Spleen (tissue), 11 donors: ENCODE measurements around the gene TEX22. TPM values are rescaled to one million over a fixed set of nuclear protein-coding genes. Genes with fewer than 3 reads are reported as not detected.
A peak's percentile ranks its signal among the peaks of the same experiment; 100 is the strongest.

Experiments
- DNase-seq: peaks from one replicate; pipeline ENCODE4 v3.0.0-alpha.2; 2020
- H3K27ac ChIP-seq, 8 donors: fragments of 200-600 bp; sonication (generic) in 7 of 8; 1 replicate in 4 of 8; 2 replicates in 4 of 8; pipeline versions ENCODE4 v1.5.0 to v1.8.0; 2016 to 2021; ENCODE audit warnings: inconsistent platforms in 4 of 8, mild to moderate bottlenecking in 4 of 8, moderate library complexity in 1 of 8
- H3K27me3 ChIP-seq, 7 donors: fragments of 200-600 bp; sonication (generic) in 6 of 7; replicated peaks in 1 of 7; 1 replicate in 4 of 7; 2 replicates in 3 of 7; pipeline versions ENCODE4 v1.5.0 to v1.8.0; 2016 to 2021; ENCODE audit warnings: inconsistent platforms in 3 of 7, mild to moderate bottlenecking in 1 of 7
- H3K36me3 ChIP-seq, 6 donors: fragments of 200-600 bp; sonication (generic) in 5 of 6; 1 replicate in 4 of 6; 2 replicates in 2 of 6; pipeline versions ENCODE4 v1.5.0 to v1.8.0; 2016 to 2021; ENCODE audit warnings: inconsistent platforms in 2 of 6
- H3K4me1 ChIP-seq, 6 donors: fragments of 200-600 bp; sonication (generic) in 5 of 6; 1 replicate in 3 of 6; 2 replicates in 3 of 6; pipeline versions ENCODE4 v1.5.0 to v1.8.0; 2016 to 2021; ENCODE audit warnings: inconsistent platforms in 3 of 6
- H3K4me3 ChIP-seq, 8 donors: fragments of 200-600 bp; sonication (generic) in 7 of 8; 1 replicate in 4 of 8; 2 replicates in 4 of 8; pipeline versions ENCODE4 v1.5.0 to v1.8.0; 2016 to 2021; ENCODE audit warnings: inconsistent platforms in 4 of 8, mild to moderate bottlenecking in 4 of 8, moderate library complexity in 2 of 8
- H3K9me3 ChIP-seq, 8 donors: fragments of 200-600 bp; sonication (generic) in 7 of 8; 1 replicate in 4 of 8; 2 replicates in 4 of 8; pipeline versions ENCODE4 v1.5.0 to v1.8.0; 2016 to 2021; ENCODE audit warnings: inconsistent platforms in 4 of 8
- POLR2A ChIP-seq, 3 donors: fragments of 450-650 bp; IDR thresholded peaks; one replicate each; pipeline ENCODE4 v1.5.1; 2017; ENCODE audit warnings: antibody characterized with exemption in 3 of 3, mild to moderate bottlenecking in 1 of 3
- POLR2AphosphoS5 ChIP-seq, 3 donors: sonication (generic); formaldehyde crosslinking; IDR thresholded peaks; one replicate each; pipeline ENCODE4 v1.5.1; 2017; ENCODE audit warnings: antibody characterized with exemption in 3 of 3
- WGBS, 5 donors: extraction: QIAGEN DNeasy Blood & Tissue Kit in 3 of 5; methylation state at CpG; one replicate each; pipeline versions ENCODE4 v1.1.5 to v1.1.7; 2013 to 2018; 5-methylcytosine and 5-hydroxymethylcytosine counted together
- intact Hi-C: fragments of 100-400 bp; cut with DNase I; formaldehyde crosslinking; loops from one replicate; pipeline ENCODE4 v1.15.0; 2023; ENCODE audit warnings: low total_unique reads
- polyA plus RNA-seq, 3 donors: library from polyadenylated mRNA; stranded (reverse); fragments of 200-250 nt; gene quantifications; one replicate each; pipeline ENCODE4 v1.2.1, GENCODE V29; 2013
- total RNA-seq, 7 donors: library from RNA; depleted of rRNA in 3 of 7; stranded (reverse); fragments of >200 nt in 3 of 7; fragmentation: NEBNext Ultra II Directional in 4 of 7; extraction: Animal tissue kit (Norgen Biotek cat#: 25700) in 4 of 7; gene quantifications; one replicate each; pipeline versions ENCODE4 v1.1.0 to v1.2.1, GENCODE V29; 2016 to 2021
- TF ChIP-seq, protein P1 (sequence below), 11 experiments: fragments of 200-600 bp in 7 of 11; fragments of 450-650 bp in 4 of 11; sonication (generic) in 4 of 11; IDR thresholded peaks in 8 of 11; conservative IDR thresholded peaks in 3 of 11; 1 replicate in 7 of 11; 2 replicates in 4 of 11; pipeline versions ENCODE4 v1.4.0 to v1.8.0; 2016 to 2021; ENCODE audit warnings: antibody characterized with exemption in 11 of 11, inconsistent platforms in 4 of 11, mild to moderate bottlenecking in 1 of 11
- donor health status: healthy with polysubstance abuse.
- donor health status: DM: no; HTN: no; CAD: no; lungs with moderate emphysema.
- donor health status: DM: no; HTN: no; CAD: no.
- donor health status: Bipolar disorder and iron deficiency.
- donor health status: healthy.
- donor health status: DM: no; HTN: no; CAD: no.
- donor health status: DM: yes; HTN: yes; CAD: no.

The TEX22 gene
- total and polyA plus RNA-seq, 10 donors = 0.33 to 5.3 (median 1.0) TPM

DNA sequence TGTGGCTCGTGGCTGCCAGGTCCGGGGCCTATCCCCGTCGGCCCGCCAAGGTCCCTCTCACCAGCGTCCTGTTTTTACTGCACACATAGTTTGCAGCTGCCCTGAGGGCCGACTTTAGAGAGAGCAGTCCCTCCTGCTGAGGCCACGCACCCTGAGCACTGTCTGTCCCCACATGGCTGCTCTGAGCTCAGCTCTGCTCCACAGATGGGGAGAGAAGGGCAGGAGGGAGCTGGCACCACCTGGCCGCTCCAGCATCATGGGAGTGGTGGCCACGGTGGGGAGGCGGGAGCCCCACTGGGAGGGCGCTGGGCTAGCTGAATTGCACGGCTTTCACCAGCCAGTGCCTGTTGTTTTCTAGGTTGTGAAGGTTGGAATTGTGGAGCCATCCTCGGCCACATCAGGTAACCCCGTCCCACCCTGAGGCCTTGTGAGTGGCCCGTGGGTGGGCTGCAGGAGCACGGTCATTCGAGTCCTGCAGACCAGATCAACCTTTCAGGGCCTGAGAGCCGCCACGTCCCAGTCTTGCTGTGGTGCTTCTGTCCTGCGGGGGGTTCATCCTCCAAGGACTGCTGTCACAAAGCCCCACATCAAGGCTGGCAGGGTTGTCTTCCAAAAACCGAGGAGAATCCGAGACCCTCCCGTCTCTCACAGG is 7.4 kb upstream of the TEX22 start:
- Histone ChIP-seq H3K9me3 (no peaks in the 10 kb centered on the region), H3K36me3 (peaks cover 0 to 59% (median 18%) of the 10 kb centered on the region in 6 donors), H3K4me3 (no peak overlapping the region), H3K27ac (peak overlapping the region in 5 of 8 donors; percentile 62 to 80 (median 77)), H3K27me3 (no peaks in the 10 kb centered on the region), H3K4me1 (peaks cover 0 to 64% (median 27%) of the 10 kb centered on the region in 6 donors)
- WGBS, 5 donors = 86 to 98% (median 94%) methylated on average over 16 to 24 of the region's 24 CpGs
- no peak for DNase-seq
- intact Hi-C loops = no loop called here
- TF ChIP-seq, protein P1, sequence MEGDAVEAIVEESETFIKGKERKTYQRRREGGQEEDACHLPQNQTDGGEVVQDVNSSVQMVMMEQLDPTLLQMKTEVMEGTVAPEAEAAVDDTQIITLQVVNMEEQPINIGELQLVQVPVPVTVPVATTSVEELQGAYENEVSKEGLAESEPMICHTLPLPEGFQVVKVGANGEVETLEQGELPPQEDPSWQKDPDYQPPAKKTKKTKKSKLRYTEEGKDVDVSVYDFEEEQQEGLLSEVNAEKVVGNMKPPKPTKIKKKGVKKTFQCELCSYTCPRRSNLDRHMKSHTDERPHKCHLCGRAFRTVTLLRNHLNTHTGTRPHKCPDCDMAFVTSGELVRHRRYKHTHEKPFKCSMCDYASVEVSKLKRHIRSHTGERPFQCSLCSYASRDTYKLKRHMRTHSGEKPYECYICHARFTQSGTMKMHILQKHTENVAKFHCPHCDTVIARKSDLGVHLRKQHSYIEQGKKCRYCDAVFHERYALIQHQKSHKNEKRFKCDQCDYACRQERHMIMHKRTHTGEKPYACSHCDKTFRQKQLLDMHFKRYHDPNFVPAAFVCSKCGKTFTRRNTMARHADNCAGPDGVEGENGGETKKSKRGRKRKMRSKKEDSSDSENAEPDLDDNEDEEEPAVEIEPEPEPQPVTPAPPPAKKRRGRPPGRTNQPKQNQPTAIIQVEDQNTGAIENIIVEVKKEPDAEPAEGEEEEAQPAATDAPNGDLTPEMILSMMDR (IDR thresholded peaks at IDR 0.05 in 8 of 11, conservative IDR thresholded peaks at IDR 0.05 in 3 of 11) = no peak
- TF ChIP-seq POLR2A (IDR thresholded peaks at IDR 0.05) = no peak
- no peak for TF ChIP-seq POLR2AphosphoS5 (IDR thresholded peaks at IDR 0.05)

DNA sequence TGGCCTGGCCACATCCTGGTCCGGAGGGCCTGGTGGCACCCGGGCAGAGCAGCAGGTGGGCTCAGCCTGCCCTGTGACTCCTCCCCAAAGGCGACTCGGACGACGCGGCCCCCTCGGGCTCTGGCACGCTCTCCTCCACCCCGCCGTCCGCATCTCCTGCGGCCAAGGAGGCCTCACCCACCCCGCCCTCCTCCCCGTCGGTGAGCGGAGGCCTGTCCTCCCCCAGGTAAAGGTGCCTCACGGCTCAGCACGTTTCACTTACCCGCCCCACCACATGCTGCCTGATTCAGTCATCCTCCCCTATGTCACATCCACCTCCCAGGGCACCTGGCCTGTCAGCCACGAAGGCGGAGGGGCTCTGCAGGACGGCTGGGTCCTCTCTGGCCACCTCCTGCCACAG is 6.8 kb upstream of the TEX22 start:
- no peak overlapping the region for H3K27ac ChIP-seq
- WGBS, 5 donors = 88 to 96% (median 94%) methylated on average over 10 to 23 of the region's 23 CpGs
- peaks cover 0 to 54% (median 15%) of the 10 kb centered on the region in 6 donors for H3K36me3 ChIP-seq
- intact Hi-C loops = no loop called here
- H3K27me3 ChIP-seq = no peaks in the 10 kb centered on the region
- H3K4me3 ChIP-seq = no peak overlapping the region
- no peak for DNase-seq
- no peaks in the 10 kb centered on the region for H3K9me3 ChIP-seq
- peak in 1 of 3 donors; percentile 7 for TF ChIP-seq POLR2AphosphoS5 (IDR thresholded peaks at IDR 0.05)
- TF ChIP-seq, protein P1 (IDR thresholded peaks at IDR 0.05 in 8 of 11, conservative IDR thresholded peaks at IDR 0.05 in 3 of 11) = no peak
- no peak for TF ChIP-seq POLR2A (IDR thresholded peaks at IDR 0.05)
- peaks cover 0 to 69% (median 27%) of the 10 kb centered on the region in 6 donors for H3K4me1 ChIP-seq

DNA sequence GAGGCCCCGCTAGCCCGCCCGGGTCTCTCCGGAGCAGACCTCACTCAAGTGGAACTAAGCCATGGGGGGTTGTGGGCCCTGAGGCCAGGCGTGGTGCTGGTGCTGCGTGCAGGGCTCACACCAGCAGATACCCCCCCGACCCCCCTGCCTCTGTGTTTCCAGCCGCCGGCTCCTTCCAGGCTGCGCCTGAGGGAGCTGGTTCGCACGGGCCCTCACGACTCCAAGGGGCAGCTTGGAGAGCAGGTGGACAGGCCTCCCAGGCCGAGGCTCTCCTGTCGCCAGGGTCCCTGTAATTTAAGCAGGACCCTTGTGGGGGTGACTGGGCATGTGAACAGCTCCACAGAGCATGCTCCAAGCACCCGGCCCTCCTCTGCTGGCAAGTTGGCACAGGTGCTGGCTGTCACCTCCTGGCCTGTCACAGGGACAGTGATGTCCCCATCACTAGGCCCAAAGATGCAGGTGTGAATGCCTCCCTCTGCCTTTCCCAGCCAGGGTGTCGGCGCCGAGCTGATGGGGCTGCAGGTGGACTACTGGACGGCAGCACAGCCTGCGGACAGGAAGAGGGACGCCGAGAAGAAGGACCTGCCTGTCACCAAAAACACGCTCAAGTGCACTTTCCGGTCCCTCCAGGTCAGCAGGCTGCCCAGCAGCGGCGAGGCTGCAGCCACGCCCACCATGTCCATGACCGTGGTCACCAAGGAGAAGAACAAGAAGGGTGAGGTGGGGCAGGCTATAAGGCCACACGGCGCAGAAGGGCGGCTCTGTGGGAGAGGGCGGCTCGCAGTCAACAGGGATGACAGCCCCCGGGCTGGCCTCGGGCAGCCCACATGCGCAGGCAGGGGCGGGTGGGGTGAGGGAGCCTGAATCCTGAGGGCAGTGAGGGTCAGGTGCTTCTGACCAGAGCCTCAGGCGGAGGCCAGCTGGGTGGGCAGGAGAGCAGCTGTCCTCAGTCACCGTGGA is 5.9 kb upstream of the TEX22 start:
- Histone ChIP-seq H3K4me3 (no peak overlapping the region), H3K4me1 (peaks cover 2 to 76% (median 35%) of the 10 kb centered on the region in 6 donors), H3K27ac (no peak overlapping the region), H3K36me3 (peaks cover 0 to 45% (median 7%) of the 10 kb centered on the region in 6 donors), H3K9me3 (no peaks in the 10 kb centered on the region), H3K27me3 (no peaks in the 10 kb centered on the region)
- DNase-seq = peak; percentile 75
- intact Hi-C loops = no loop called here
- TF ChIP-seq POLR2AphosphoS5 (IDR thresholded peaks at IDR 0.05) = peak in 1 of 3 donors; percentile 33
- TF ChIP-seq, protein P1 (IDR thresholded peaks at IDR 0.05 in 8 of 11, conservative IDR thresholded peaks at IDR 0.05 in 3 of 11) = no peak
- no peak for TF ChIP-seq POLR2A (IDR thresholded peaks at IDR 0.05)
- WGBS, 5 donors = 91 to 95% (median 93%) methylated on average over 29 to 40 of the region's 40 CpGs
